ENCODE data around the gene OR2AJ1.

DNA sequence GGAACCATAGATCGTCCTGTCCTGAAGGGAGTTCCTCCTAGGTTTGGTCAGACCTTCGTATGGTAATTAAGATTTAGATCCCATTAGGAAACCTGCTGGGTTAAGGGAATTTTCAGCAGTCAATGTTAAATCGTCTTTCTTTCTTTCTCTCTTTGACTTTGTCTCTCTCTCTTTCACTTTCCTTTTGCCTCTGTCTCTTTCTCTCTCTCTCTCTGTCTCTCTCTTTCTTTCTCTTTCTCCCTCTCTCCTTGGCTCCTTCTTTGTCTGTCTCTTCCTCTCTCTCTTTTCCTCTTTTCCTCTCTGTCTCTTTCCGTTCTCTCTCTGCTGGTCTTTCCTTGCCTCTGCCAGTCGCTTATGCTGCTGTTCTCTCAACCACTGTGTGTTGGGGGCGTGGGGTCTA is 20.6 kb upstream of the OR2AJ1 start:
- TF ChIP-seq, protein P1, sequence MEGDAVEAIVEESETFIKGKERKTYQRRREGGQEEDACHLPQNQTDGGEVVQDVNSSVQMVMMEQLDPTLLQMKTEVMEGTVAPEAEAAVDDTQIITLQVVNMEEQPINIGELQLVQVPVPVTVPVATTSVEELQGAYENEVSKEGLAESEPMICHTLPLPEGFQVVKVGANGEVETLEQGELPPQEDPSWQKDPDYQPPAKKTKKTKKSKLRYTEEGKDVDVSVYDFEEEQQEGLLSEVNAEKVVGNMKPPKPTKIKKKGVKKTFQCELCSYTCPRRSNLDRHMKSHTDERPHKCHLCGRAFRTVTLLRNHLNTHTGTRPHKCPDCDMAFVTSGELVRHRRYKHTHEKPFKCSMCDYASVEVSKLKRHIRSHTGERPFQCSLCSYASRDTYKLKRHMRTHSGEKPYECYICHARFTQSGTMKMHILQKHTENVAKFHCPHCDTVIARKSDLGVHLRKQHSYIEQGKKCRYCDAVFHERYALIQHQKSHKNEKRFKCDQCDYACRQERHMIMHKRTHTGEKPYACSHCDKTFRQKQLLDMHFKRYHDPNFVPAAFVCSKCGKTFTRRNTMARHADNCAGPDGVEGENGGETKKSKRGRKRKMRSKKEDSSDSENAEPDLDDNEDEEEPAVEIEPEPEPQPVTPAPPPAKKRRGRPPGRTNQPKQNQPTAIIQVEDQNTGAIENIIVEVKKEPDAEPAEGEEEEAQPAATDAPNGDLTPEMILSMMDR (conservative IDR thresholded peaks at IDR 0.05; ENCODE audit: low read length): no peak
- TF ChIP-seq EZH2phosphoT487 (IDR thresholded peaks at IDR 0.05; ENCODE audit: borderline replicate concordance, low read depth, low read length): no peak
